Esophagus muscularis mucosa (tissue), 4 donors: Measurements from ENCODE around the gene DAD1. TPM values are rescaled to one million over a fixed set of nuclear protein-coding genes. Genes with fewer than 3 reads are reported as not detected.

Source experiments
- DNase-seq: peaks from one replicate; pipeline ENCODE4 v3.0.0-alpha.2; 2017; ENCODE audit errors: extremely low spot score
- H3K27ac ChIP-seq, 4 donors: fragments of 200-600 bp; sonication (generic); replicated peaks in 1 of 4; 1 replicate in 3 of 4; 2 replicates in 1 of 4; pipeline ENCODE4 v1.5.1; 2016 to 2019; ENCODE audit warnings: mild to moderate bottlenecking in 1 of 4
- H3K27me3 ChIP-seq, 4 donors: fragments of 200-600 bp; sonication (generic); one replicate each; pipeline versions ENCODE4 v1.5.1 to v1.6.0; 2016 to 2019
- H3K36me3 ChIP-seq, 4 donors: fragments of 200-600 bp; sonication (generic); one replicate each; pipeline ENCODE4 v1.5.1; 2016 to 2019
- H3K4me1 ChIP-seq, 4 donors: fragments of 200-600 bp; sonication (generic); one replicate each; pipeline ENCODE4 v1.5.1; 2016 to 2019
- H3K4me3 ChIP-seq, 4 donors: fragments of 200-600 bp; sonication (generic); 1 replicate in 2 of 4; 2 replicates in 2 of 4; pipeline ENCODE4 v1.5.1; 2016 to 2019; ENCODE audit warnings: mild to moderate bottlenecking in 4 of 4, moderate library complexity in 1 of 4
- H3K9me3 ChIP-seq, 4 donors: fragments of 200-600 bp; sonication (generic); 1 replicate in 3 of 4; 2 replicates in 1 of 4; pipeline ENCODE4 v1.5.1; 2016 to 2019
- CTCF ChIP-seq, 3 experiments: fragments of 200-600 bp in 2 of 3; fragments of 450-650 bp in 1 of 3; sonication (generic) in 2 of 3; IDR thresholded peaks; one replicate each; pipeline ENCODE4 v1.5.1; 2017 to 2019; ENCODE audit warnings: antibody characterized with exemption in 3 of 3, mild to moderate bottlenecking in 2 of 3, moderate library complexity in 1 of 3
- EP300 ChIP-seq: sonication (generic); formaldehyde crosslinking; IDR thresholded peaks from one replicate; pipeline ENCODE4 v1.6.1; 2017; ENCODE audit warnings: antibody characterized with exemption
- POLR2A ChIP-seq: fragments of 450-650 bp; IDR thresholded peaks from one replicate; pipeline ENCODE4 v1.6.1; 2017; ENCODE audit warnings: antibody characterized with exemption, moderate library complexity, mild to moderate bottlenecking, low read depth
- POLR2AphosphoS5 ChIP-seq, 2 donors: sonication (generic); formaldehyde crosslinking; IDR thresholded peaks; one replicate each; pipeline ENCODE4 v1.6.1; 2017; ENCODE audit warnings: antibody characterized with exemption in 2 of 2
- WGBS: methylation state at CpG from one replicate; pipeline ENCODE4 v1.1.5; 2018; 5-methylcytosine and 5-hydroxymethylcytosine counted together
- intact Hi-C: fragments of 100-400 bp; cut with DNase I; formaldehyde crosslinking; loops from one replicate; pipeline ENCODE4 v1.15.1; 2023
- total RNA-seq, 4 donors: library from RNA; depleted of rRNA; stranded (reverse); fragments of >200 nt; gene quantifications; one replicate each; pipeline versions ENCODE4 v1.1.0 to v1.2.1, GENCODE V29; 2016

Gene DAD1
- total RNA-seq, 4 donors from 2014 or later = 118 to 154 (median 131) TPM

- no peak overlapping the region for H3K27ac ChIP-seq
- H3K4me3 ChIP-seq = no peak overlapping the region
- no peaks in the 10 kb centered on the region for H3K9me3 ChIP-seq
- H3K36me3 ChIP-seq = no peaks in the 10 kb centered on the region
- intact Hi-C loops = loop anchor here (10.0 kb wide), 1 partner anchor 303 kb away; no protein-coding TSS in a partner anchor
- WGBS = 79% methylated on average over 13 of the region's 13 CpGs
- TF ChIP-seq POLR2AphosphoS5 (IDR thresholded peaks at IDR 0.05) = no peak
- TF ChIP-seq POLR2A = no peak
- TF ChIP-seq EP300 = no peak
- H3K27me3 ChIP-seq = no peaks in the 10 kb centered on the region
- no peak for DNase-seq
- H3K4me1 ChIP-seq = peaks cover 15 to 28% (median 27%) of the 10 kb centered on the region in 4 donors
These were observed 36.8 kb downstream of the DAD1 start for GRCh38 chr14:22552001-22552826.

- Histone ChIP-seq H3K4me3 (no peak overlapping the region), H3K4me1 (peaks cover 15 to 28% (median 26%) of the 10 kb centered on the region in 4 donors), H3K27me3 (no peaks in the 10 kb centered on the region), H3K27ac (no peak overlapping the region), H3K36me3 (no peaks in the 10 kb centered on the region), H3K9me3 (no peaks in the 10 kb centered on the region)
- no peak for DNase-seq
- WGBS = 62% methylated on average over 5 of the region's 5 CpGs
- intact Hi-C loops = loop anchor here (10.0 kb wide), 1 partner anchor 303 kb away; no protein-coding TSS in a partner anchor
- TF ChIP-seq CTCF (IDR thresholded peaks at IDR 0.05) = no peak
- TF ChIP-seq POLR2AphosphoS5 (IDR thresholded peaks at IDR 0.05) = no peak
- TF ChIP-seq EP300 = no peak
- no peak for TF ChIP-seq POLR2A
These were observed 37.4 kb downstream of the DAD1 start for GRCh38 chr14:22551605-22551997.

- Histone ChIP-seq H3K36me3 (no peaks in the 10 kb centered on the region), H3K4me3 (no peak overlapping the region), H3K27ac (no peak overlapping the region), H3K9me3 (no peaks in the 10 kb centered on the region), H3K4me1 (peaks cover 12 to 28% (median 25%) of the 10 kb centered on the region in 4 donors), H3K27me3 (no peaks in the 10 kb centered on the region)
- 74% methylated on average over 10 of the region's 11 CpGs for WGBS
- no peak for DNase-seq
- TF ChIP-seq CTCF (IDR thresholded peaks at IDR 0.05) = no peak
- TF ChIP-seq EP300 = no peak
- no peak for TF ChIP-seq POLR2A
- no peak for TF ChIP-seq POLR2AphosphoS5 (IDR thresholded peaks at IDR 0.05)
- intact Hi-C loops = loop anchor here (10.0 kb wide), 1 partner anchor 305 kb away; no protein-coding TSS in a partner anchor
These were observed 38.9 kb downstream of the DAD1 start for GRCh38 chr14:22549981-22550673.

GRCh38 chr14:22549324-22549962 is 39.6 kb downstream of the DAD1 start:
- TF ChIP-seq POLR2AphosphoS5 (IDR thresholded peaks at IDR 0.05) (no peak), EP300 (no peak), CTCF (IDR thresholded peaks at IDR 0.05) (no peak), POLR2A (no peak)
- no peak for DNase-seq
- intact Hi-C loops = no loop called here
- WGBS = 87% methylated on average over 6 of the region's 6 CpGs
- no peaks in the 10 kb centered on the region for H3K36me3 ChIP-seq
- peaks cover 12 to 28% (median 25%) of the 10 kb centered on the region in 4 donors for H3K4me1 ChIP-seq
- no peak overlapping the region for H3K27ac ChIP-seq
- H3K4me3 ChIP-seq = no peak overlapping the region
- no peaks in the 10 kb centered on the region for H3K9me3 ChIP-seq
- H3K27me3 ChIP-seq = no peaks in the 10 kb centered on the region
